Dermis lymphatic vessel endothelial cell (primary cell): Measurements from ENCODE around the gene OR10V1. TPM values are rescaled to one million over a fixed set of nuclear protein-coding genes. Genes with fewer than 3 reads are reported as not detected.

ENCODE experiments used
- total RNA-seq: library from RNA; depleted of rRNA; stranded (reverse); fragments of >200 nt; gene quantifications from 2 replicates; pipeline ENCODE4 v1.2.1, GENCODE V29; 2014

The OR10V1 gene, protein sequence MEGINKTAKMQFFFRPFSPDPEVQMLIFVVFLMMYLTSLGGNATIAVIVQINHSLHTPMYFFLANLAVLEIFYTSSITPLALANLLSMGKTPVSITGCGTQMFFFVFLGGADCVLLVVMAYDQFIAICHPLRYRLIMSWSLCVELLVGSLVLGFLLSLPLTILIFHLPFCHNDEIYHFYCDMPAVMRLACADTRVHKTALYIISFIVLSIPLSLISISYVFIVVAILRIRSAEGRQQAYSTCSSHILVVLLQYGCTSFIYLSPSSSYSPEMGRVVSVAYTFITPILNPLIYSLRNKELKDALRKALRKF
- total RNA-seq, result not detected in 2 replicates

DNA sequence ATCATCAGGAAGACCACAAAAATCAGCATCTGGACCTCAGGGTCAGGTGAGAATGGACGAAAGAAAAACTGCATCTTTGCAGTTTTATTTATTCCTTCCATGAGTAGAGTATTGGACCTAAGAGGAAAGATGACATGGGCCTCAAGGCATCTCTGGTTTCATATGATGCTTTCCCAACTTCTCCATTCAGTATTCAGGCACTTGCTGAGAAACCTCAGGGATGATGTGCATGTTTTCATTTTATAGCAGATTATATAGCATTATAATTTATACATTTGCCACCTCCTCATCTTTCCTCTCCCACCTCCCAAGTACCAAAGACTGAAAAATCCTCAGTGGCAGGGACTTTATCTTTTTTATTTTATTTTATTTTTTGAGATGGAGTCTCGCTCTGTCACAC, at the start of gene OR10V1:
TSS of gene OR10V1 (minus strand) at position 101 of the 400 bp plus-strand sequence. CDS start at position 101, 0 bp downstream.

DNA sequence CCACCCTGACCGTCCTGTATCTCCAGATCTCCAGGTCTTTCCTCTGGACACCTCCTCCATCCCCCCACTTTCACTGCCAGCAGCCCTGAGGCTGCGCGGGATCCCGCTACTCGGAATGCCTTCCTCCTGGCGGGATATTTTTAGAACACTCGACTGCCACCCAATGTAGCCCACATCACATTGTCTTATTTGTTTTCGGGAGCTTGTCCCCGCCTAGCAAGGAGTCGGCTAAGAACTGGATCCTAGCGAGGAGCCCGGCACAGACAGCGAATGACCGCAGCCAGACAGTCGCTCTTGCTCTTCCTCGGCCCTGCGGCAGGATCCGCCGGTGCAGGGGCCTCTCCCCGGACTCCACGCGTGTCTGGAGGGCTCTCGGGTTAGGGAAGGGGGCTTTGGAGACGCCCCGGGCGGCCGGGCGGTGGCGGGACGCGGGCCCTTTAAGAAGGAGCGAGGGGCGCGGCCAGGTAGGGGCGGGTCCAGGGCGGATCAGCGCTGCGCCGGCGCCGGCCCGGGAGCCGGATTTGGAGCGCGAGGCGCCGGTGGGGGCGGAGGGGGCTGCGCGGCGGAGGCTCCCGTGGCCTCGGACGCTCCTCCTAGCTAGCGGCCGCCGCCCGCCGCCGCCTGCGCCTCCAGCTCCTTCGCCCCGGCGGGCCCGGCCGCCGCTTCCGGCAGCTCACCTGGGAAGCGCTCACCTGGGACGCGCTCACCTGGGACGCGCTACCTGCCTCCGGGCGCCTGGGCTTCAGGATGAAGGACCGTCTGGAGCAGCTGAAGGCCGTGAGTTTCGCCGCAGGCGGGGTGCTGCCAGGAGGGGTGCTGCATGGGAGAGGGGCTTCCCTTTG, 41.4 kb upstream of the OR10V1 start, which contains the start of gene STX3:
TSS of gene STX3 (plus strand) at position 518 of the 842 bp plus-strand sequence. CDS start at position 748, 230 bp downstream.

DNA sequence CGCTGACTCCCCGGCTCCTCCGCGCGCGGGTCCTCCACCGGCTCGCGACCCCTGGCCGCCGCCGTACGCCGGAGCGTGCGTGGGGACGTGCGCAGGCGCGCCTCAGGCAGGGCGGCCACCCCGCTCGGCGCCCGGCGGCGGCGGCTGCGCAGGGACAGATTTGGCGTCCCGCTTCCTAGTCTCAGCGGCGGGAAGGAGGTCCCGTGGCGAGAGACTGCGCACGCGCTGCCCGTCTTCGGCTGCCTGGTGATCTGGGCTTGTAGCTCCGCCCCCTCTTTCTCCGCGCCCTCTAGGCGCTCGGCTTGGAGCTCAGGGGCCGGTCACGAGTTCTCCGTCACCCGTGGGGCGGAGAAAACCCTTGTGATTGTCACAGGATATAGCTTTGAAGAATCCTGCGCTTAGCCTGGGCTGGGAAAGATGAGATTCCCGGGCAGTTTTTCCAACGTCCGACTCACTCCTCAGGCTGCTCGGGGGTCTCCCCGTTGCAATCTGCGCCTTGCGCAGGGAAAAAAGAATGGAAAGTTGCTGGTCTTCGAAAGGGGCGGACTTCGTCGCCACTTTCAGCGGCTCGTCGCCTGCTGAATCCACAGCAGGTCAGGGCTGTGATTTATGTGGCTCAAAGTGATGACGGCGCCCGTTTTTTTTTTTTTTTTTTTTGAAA, 44.6 kb downstream of the OR10V1 start, which contains the start of gene PATL1:
TSS of gene PATL1 (minus strand) at position 88 of the 661 bp plus-strand sequence. CDS start 142 bp downstream, outside the sequence.

Other genes with a start within 250 kb of the OR10V1 start
- gene OR4D10, start 240.5 kb downstream of the OR10V1 start, total RNA-seq, result not detected in 2 replicates
- not detected in 2 replicates for gene OR4D11, start 210.3 kb downstream of the OR10V1 start, total RNA-seq
- gene OR4D9, start 202.3 kb downstream of the OR10V1 start, total RNA-seq, result under 0.01 TPM in 1 of 2 replicates, not detected in the other
- 53.2 and 56.9 TPM in 2 replicates for gene OSBP, start 98.1 kb downstream of the OR10V1 start, total RNA-seq
- gene PATL1, start 44.8 kb downstream of the OR10V1 start, total RNA-seq, result 5.8 and 6.8 TPM in 2 replicates
- 79.6 and 93.1 TPM in 2 replicates for gene STX3, start 41.5 kb upstream of the OR10V1 start, total RNA-seq
- gene MRPL16, start 96.9 kb upstream of the OR10V1 start, total RNA-seq, result 28.2 and 28.4 TPM in 2 replicates
- not detected in 2 replicates for gene CBLIF, start 131.7 kb upstream of the OR10V1 start, total RNA-seq
- under 0.01 TPM in 1 of 2 replicates, not detected in the other for gene TCN1, start 152.6 kb upstream of the OR10V1 start, total RNA-seq
- gene OOSP3, start 164.9 kb upstream of the OR10V1 start, total RNA-seq, result not detected in 2 replicates
- gene OOSP1, start 224.6 kb upstream of the OR10V1 start, total RNA-seq, result 0.11 TPM in 1 of 2 replicates, not detected in the other